K562 (cell line): ENCODE results near the gene HBG1. TPM values are rescaled to one million over a fixed set of nuclear protein-coding genes. Genes with fewer than 3 reads are reported as not detected.

Experiments
- E2F5 ChIP-seq: sonication (generic); formaldehyde crosslinking; IDR thresholded peaks from 2 replicates; pipeline ENCODE4 v1.8.0; 2022; ENCODE audit warnings: mild to moderate bottlenecking, missing genetic modification reagents
- EHMT2 ChIP-seq: fragments of 450-650 bp; IDR thresholded peaks from 2 replicates; pipeline ENCODE4 v1.6.1; 2018; ENCODE audit warnings: antibody characterized with exemption
- FOXA3 ChIP-seq, 2 experiments: fragments of 450-650 bp in 1 of 2; sonication (generic) in 1 of 2; formaldehyde crosslinking; IDR thresholded peaks in 1 of 2; conservative IDR thresholded peaks in 1 of 2; 2 replicates each; pipeline versions ENCODE4 v1.4.0 to v1.8.0; 2020 to 2022; ENCODE audit warnings: mild to moderate bottlenecking in 2 of 2, missing genetic modification reagents in 1 of 2
- GABPB2 ChIP-seq: fragments of 250-450 bp; sonication (Bioruptor Pico); conservative IDR thresholded peaks from 2 replicates; pipeline ENCODE4 v1.5.1; 2021; ENCODE audit warnings: mild to moderate bottlenecking
- GTF2A2 ChIP-seq: IDR thresholded peaks from 2 replicates; pipeline ENCODE4 v1.6.1; 2016; ENCODE audit warnings: mild to moderate bottlenecking, missing genetic modification characterization, missing compliant biosample characterization
- HMBOX1 ChIP-seq: sonication (generic); IDR thresholded peaks from 2 replicates; pipeline ENCODE4 v1.6.1; 2016
- HMG20A ChIP-seq: fragments of 450-650 bp; formaldehyde crosslinking; conservative IDR thresholded peaks from 2 replicates; pipeline ENCODE4 v1.4.0; 2020; ENCODE audit warnings: mild to moderate bottlenecking, mixed read lengths
- MTA1 ChIP-seq: fragments of 450-650 bp; IDR thresholded peaks from 2 replicates; pipeline ENCODE4 v1.6.1; 2017; ENCODE audit warnings: borderline replicate concordance
- NR2C1 ChIP-seq, 2 experiments: fragments of 450-650 bp; IDR thresholded peaks; 2 replicates each; pipeline ENCODE4 v1.6.1; 2017; ENCODE audit warnings: mild to moderate bottlenecking in 2 of 2, antibody characterized with exemption in 1 of 2, inconsistent platforms in 1 of 2, missing compliant biosample characterization in 1 of 2, missing genetic modification characterization in 1 of 2
- RBM15 ChIP-seq: fragments of 200-400 bp; formaldehyde crosslinking; IDR thresholded peaks from 2 replicates; pipeline ENCODE4 v1.6.1; 2018; ENCODE audit warnings: mild to moderate bottlenecking, low read length, moderate library complexity; ENCODE audit not compliant: insufficient read depth
- SIRT6 ChIP-seq: IDR thresholded peaks from one replicate; pipeline ENCODE4 v1.6.1; 2012; ENCODE audit warnings: low read depth, mild to moderate bottlenecking, control low read depth, inconsistent platforms, low read length, moderate library complexity
- TBP ChIP-seq: optimal IDR thresholded peaks from 2 replicates; pipeline ENCODE3; 2011; ENCODE audit warnings: low read depth, low read length, improper control_type of control experiment
- XRCC5 ChIP-seq: fragments of 200-400 bp; formaldehyde crosslinking; IDR thresholded peaks from 2 replicates; pipeline ENCODE4 v1.6.1; 2017; ENCODE audit warnings: low read depth, mild to moderate bottlenecking, low read length
- ZBTB5 ChIP-seq: fragments of 450-650 bp; IDR thresholded peaks from 2 replicates; pipeline ENCODE4 v1.6.1; 2017; ENCODE audit warnings: antibody characterized with exemption
- ZNF263 ChIP-seq: sonication (generic); formaldehyde crosslinking; IDR thresholded peaks from 2 replicates; pipeline ENCODE4 v1.8.0; 2022; ENCODE audit warnings: mild to moderate bottlenecking, missing genetic modification reagents, borderline replicate concordance
- ZNF277 ChIP-seq: fragments of 250-450 bp; sonication (Bioruptor Pico); IDR thresholded peaks from 2 replicates; pipeline ENCODE4 v1.8.0; 2022; ENCODE audit warnings: inconsistent platforms, mild to moderate bottlenecking, moderate library complexity, borderline replicate concordance
- ZNF282 ChIP-seq: sonication (generic); formaldehyde crosslinking; IDR thresholded peaks from 2 replicates; pipeline ENCODE4 v1.8.1; 2023; ENCODE audit warnings: missing genetic modification reagents
- ZNF311 ChIP-seq: fragments of 250-450 bp; sonication (Bioruptor Pico); IDR thresholded peaks from 2 replicates; pipeline ENCODE4 v1.4.0; 2020; ENCODE audit warnings: mild to moderate bottlenecking, moderate library complexity
- ZNF316 ChIP-seq: fragments of 450-650 bp; IDR thresholded peaks from 2 replicates; pipeline ENCODE4 v1.6.1; 2016
- ZNF583 ChIP-seq: fragments of 250-450 bp; sonication (Bioruptor Pico); IDR thresholded peaks from 2 replicates; pipeline ENCODE4 v1.4.0; 2020
- ZNF644 ChIP-seq: fragments of 200-800 bp; sonication (Bioruptor generic); IDR thresholded peaks from 2 replicates; pipeline ENCODE4 v1.6.1; 2016; ENCODE audit warnings: low read depth, missing genetic modification characterization, missing compliant biosample characterization
- polyA plus RNA-seq, 8 experiments: library from polyadenylated mRNA; depleted of rRNA in 4 of 8; stranded (reverse) in 5 of 8; unstranded in 3 of 8; fragments of >200 nt; fragmentation: Nextera tagmentation in 2 of 8; fragmentation: Illumina TruSeq in 1 of 8; extraction: Ambion mirVana in 2 of 8; extraction: Trizol in 1 of 8; gene quantifications; 2 replicates each; pipeline versions ENCODE4 v1.2.1 to v1.2.3, GENCODE V29; 2011 to 2014; ENCODE audit warnings: inconsistent platforms in 1 of 8, missing spikeins in 1 of 8
- total RNA-seq, 7 experiments: library from RNA; depleted of rRNA in 6 of 7; stranded (reverse); fragments of >200 nt in 6 of 7; fragmentation: Illumina TruSeq in 2 of 7; extraction: Trizol in 2 of 7; gene quantifications; 2 replicates each; pipeline versions ENCODE4 v1.2.1 to v1.2.3, GENCODE V29; 2011 to 2021; ENCODE audit warnings: low replicate concordance in 1 of 7

HBG1 gene
- total and polyA plus RNA-seq, 9 of the 15 experiments (the other 6 are each of a cell fraction or from before 2014, with no cell fraction given): 1,066 to 16,338 (median 4,898) TPM

- TF ChIP-seq ZNF277 (no peak), FOXA3 (CRISPR knock-in tag; conservative IDR thresholded peaks at IDR 0.05 in 1 of 2, IDR thresholded peaks at IDR 0.05 in 1 of 2) (peak in 1 of 2 experiments; percentile 58; a peak in 1 of 4 replicates), ZNF282 (CRISPR knock-in tag) (no peak), EHMT2 (0 out of 2 replicates have a peak, but pooled peaks have one; percentile 30), MTA1 (peak; percentile 90), ZNF583 (CRISPR knock-in tag) (peak; percentile 90; the same call in 1 of the 2 replicates), GTF2A2 (tag) (no peak), ZBTB5 (no peak), ZNF311 (CRISPR knock-in tag) (peak; percentile 84), TBP (no peak), E2F5 (CRISPR knock-in tag) (no peak), ZNF644 (tag) (peak; percentile 98), HMG20A (CRISPR knock-in tag) (no peak), SIRT6 (no peak), RBM15 (no peak), XRCC5 (no peak), ZNF316 (peak; percentile 100), NR2C1 (IDR thresholded peaks at IDR 0.05) (peak; percentile 88), NR2C1 (tag; IDR thresholded peaks at IDR 0.05) (peak; percentile 91), ZNF263 (no peak), GABPB2 (CRISPR knock-in tag) (no peak), HMBOX1 (peak; percentile 70)
These were observed 31.0 kb upstream of the HBG1 start (continued) for GRCh38 chr11:5280582-5281102.
